IMR-90 (cell line): Measurements from ENCODE around the gene ISCU. TPM values are rescaled to one million over a fixed set of nuclear protein-coding genes. Genes with fewer than 3 reads are reported as not detected.

ENCODE experiments used
- ATAC-seq: fragments of 200-7000 bp; cut with Tn5 transposase; 2 replicates; pipeline ENCODE4 v1.9.1; 2020; ENCODE audit warnings: low read depth, mild to moderate bottlenecking, moderate library complexity
- BruUV-seq: library from RNA; stranded (reverse); fragments of 400-500 nt; replicated peaks from 2 replicates; lab custom pipeline; 2021; lab: Mats Ljungman, UMichigan
- CTCF ChIA-PET: fragments of 300-600 bp; formaldehyde crosslinking; extraction: SDS; loops from one replicate; lab custom pipeline; 2021; ENCODE audit warnings: antibody characterized with exemption; lab: Yijun Ruan, JAX
- POLR2A ChIA-PET: fragments of 300-600 bp; sonication (Branson Sonifier 250); formaldehyde crosslinking; loops from one replicate; lab custom pipeline; 2022; ENCODE audit warnings: antibody characterized with exemption; ENCODE audit not compliant: unreplicated experiment; lab: Charles Lee
- DNase-seq: peaks from one replicate; pipeline ENCODE4 v3.0.0; 2013
- H2AFZ ChIP-seq: replicated peaks from 2 replicates; pipeline ENCODE3; 2013; ENCODE audit warnings: low read length, mild to moderate bottlenecking; ENCODE audit not compliant: poor library complexity
- H2AK5ac ChIP-seq: 2 replicates; pipeline ENCODE4 v1.6.1; 2013; ENCODE audit warnings: low read depth, low read length, inconsistent platforms
- H2AK9ac ChIP-seq: replicated peaks from 2 replicates; pipeline ENCODE3; 2013; ENCODE audit warnings: mild to moderate bottlenecking, low read depth, low read length, moderate library complexity; ENCODE audit not compliant: poor library complexity
- H2BK120ac ChIP-seq: 2 replicates; pipeline ENCODE4 v1.6.1; 2013; ENCODE audit warnings: low read depth, low read length, inconsistent platforms
- H2BK15ac ChIP-seq: 3 replicates; pipeline ENCODE4 v1.6.1; 2013; ENCODE audit warnings: low read depth, low read length, inconsistent platforms
- H2BK20ac ChIP-seq: 2 replicates; pipeline ENCODE4 v1.6.1; 2013; ENCODE audit warnings: low read depth, mild to moderate bottlenecking, inconsistent platforms, low read length, moderate library complexity
- H2BK5ac ChIP-seq: 2 replicates; pipeline ENCODE4 v1.6.1; 2013; ENCODE audit warnings: mild to moderate bottlenecking, low read depth, low read length, inconsistent platforms; ENCODE audit not compliant: poor library complexity, severe bottlenecking
- H3K14ac ChIP-seq: replicated peaks from 2 replicates; pipeline ENCODE4 v1.6.1; 2013; ENCODE audit warnings: low read depth, low read length, inconsistent platforms
- H3K18ac ChIP-seq: 2 replicates; pipeline ENCODE4 v1.6.1; 2013; ENCODE audit warnings: low read depth, low read length, control low read depth
- H3K23ac ChIP-seq: 2 replicates; pipeline ENCODE4 v1.6.1; 2013; ENCODE audit warnings: low read depth, low read length, inconsistent platforms
- H3K27ac ChIP-seq: 2 replicates; pipeline ENCODE4 v1.5.1; 2013; ENCODE audit warnings: mild to moderate bottlenecking, control low read depth, low read length; ENCODE audit not compliant: insufficient read depth
- H3K27me3 ChIP-seq: 2 replicates; pipeline ENCODE4 v1.6.1; 2013; ENCODE audit warnings: low read length; ENCODE audit not compliant: control insufficient read depth, insufficient read depth
- H3K36me3 ChIP-seq: 2 replicates; pipeline ENCODE4 v1.6.1; 2013; ENCODE audit warnings: low read length, mixed read lengths; ENCODE audit not compliant: control insufficient read depth, insufficient read depth
- H3K4ac ChIP-seq: 2 replicates; pipeline ENCODE4 v1.6.1; 2013; ENCODE audit warnings: low read depth, low read length, inconsistent platforms
- H3K4me1 ChIP-seq: 2 replicates; pipeline ENCODE4 v1.6.1; 2013; ENCODE audit warnings: low read length, mixed read lengths; ENCODE audit not compliant: control insufficient read depth, insufficient read depth
- H3K4me2 ChIP-seq: 2 replicates; pipeline ENCODE4 v1.6.1; 2013; ENCODE audit warnings: low read depth, mild to moderate bottlenecking, control low read depth, low read length, moderate library complexity
- H3K4me3 ChIP-seq: 2 replicates; pipeline ENCODE4 v1.5.1; 2013; ENCODE audit warnings: low read depth, mild to moderate bottlenecking, control low read depth, low read length, moderate library complexity; ENCODE audit not compliant: insufficient read depth
- H3K56ac ChIP-seq: 2 replicates; pipeline ENCODE4 v1.6.1; 2013; ENCODE audit warnings: low read length, inconsistent platforms; ENCODE audit not compliant: insufficient read depth; ENCODE audit errors: extremely low read depth
- H3K79me1 ChIP-seq, 2 experiments: 2 replicates each; pipeline ENCODE4 v1.6.1; 2013; ENCODE audit warnings: low read length in 2 of 2, inconsistent platforms in 1 of 2, low read depth in 1 of 2
- H3K9ac ChIP-seq: 2 replicates; pipeline ENCODE4 v1.6.1; 2013; ENCODE audit warnings: low read depth, low read length, control low read depth
- H3K9me1 ChIP-seq: 2 replicates; pipeline ENCODE4 v1.6.1; 2013; ENCODE audit warnings: low read length, inconsistent platforms; ENCODE audit not compliant: insufficient read depth
- H3K9me3 ChIP-seq: 2 replicates; pipeline ENCODE4 v1.6.1; 2013; ENCODE audit warnings: low read length; ENCODE audit not compliant: control insufficient read depth, insufficient read depth
- H4K20me1 ChIP-seq: 2 replicates; pipeline ENCODE4 v1.6.1; 2013; ENCODE audit warnings: low read length, inconsistent platforms; ENCODE audit not compliant: insufficient read depth
- H4K5ac ChIP-seq: 2 replicates; pipeline ENCODE4 v1.6.1; 2013; ENCODE audit warnings: mild to moderate bottlenecking, low read depth, low read length, control low read depth
- H4K8ac ChIP-seq, 2 experiments: 2 replicates each; pipeline ENCODE4 v1.6.1; 2013; ENCODE audit warnings: low read depth in 2 of 2, low read length in 2 of 2, control low read depth in 1 of 2, inconsistent platforms in 1 of 2
- H4K91ac ChIP-seq: 2 replicates; pipeline ENCODE4 v1.6.1; 2013; ENCODE audit warnings: low read depth, low read length, inconsistent platforms; ENCODE audit not compliant: insufficient read depth
- BHLHE40 ChIP-seq: fragments of 150-350 bp; IDR thresholded peaks from 2 replicates; pipeline ENCODE4 v1.6.1; 2016; ENCODE audit warnings: mild to moderate bottlenecking, low read depth, low read length
- CHD1 ChIP-seq: IDR thresholded peaks from 2 replicates; pipeline ENCODE4 v1.6.1; 2012; ENCODE audit warnings: low read depth, low read length, improper control_type of control experiment
- CTCF ChIP-seq: conservative IDR thresholded peaks from 2 replicates; pipeline ENCODE4 v1.5.1; 2012; ENCODE audit warnings: mild to moderate bottlenecking, low read depth, low read length, improper control_type of control experiment
- ELK1 ChIP-seq: fragments of 150-350 bp; IDR thresholded peaks from 2 replicates; pipeline ENCODE4 v1.6.1; 2016; ENCODE audit warnings: low read depth, mild to moderate bottlenecking, low read length, moderate library complexity, borderline replicate concordance
- FOS ChIP-seq: fragments of 150-350 bp; IDR thresholded peaks from 2 replicates; pipeline ENCODE4 v1.6.1; 2016; ENCODE audit warnings: low read depth, low read length
- MAFK ChIP-seq: IDR thresholded peaks from 2 replicates; pipeline ENCODE4 v1.6.1; 2012; ENCODE audit warnings: low read depth, low read length, improper control_type of control experiment
- MAZ ChIP-seq: IDR thresholded peaks from 2 replicates; pipeline ENCODE4 v1.6.1; 2012; ENCODE audit warnings: low read depth, mild to moderate bottlenecking, low read length, improper control_type of control experiment, moderate library complexity, borderline replicate concordance
- MXI1 ChIP-seq: IDR thresholded peaks from 2 replicates; pipeline ENCODE4 v1.6.1; 2012; ENCODE audit warnings: low read depth, mild to moderate bottlenecking, low read length, moderate library complexity, borderline replicate concordance
- NFE2L2 ChIP-seq: fragments of 150-350 bp; IDR thresholded peaks from 2 replicates; pipeline ENCODE4 v1.6.1; 2016; ENCODE audit warnings: low read depth, mild to moderate bottlenecking, low read length
- POLR2A ChIP-seq: IDR thresholded peaks from 2 replicates; pipeline ENCODE4 v1.6.1; 2012; ENCODE audit warnings: mild to moderate bottlenecking, low read depth, low read length
- RCOR1 ChIP-seq: IDR thresholded peaks from 2 replicates; pipeline ENCODE4 v1.6.1; 2012; ENCODE audit warnings: mild to moderate bottlenecking, low read length, improper control_type of control experiment; ENCODE audit not compliant: insufficient replicate concordance
- RFX5 ChIP-seq: IDR thresholded peaks from 2 replicates; pipeline ENCODE4 v1.8.0; 2012; ENCODE audit warnings: low read depth, mild to moderate bottlenecking, low read length, moderate library complexity
- SMC3 ChIP-seq: fragments of 150-350 bp; IDR thresholded peaks from 2 replicates; pipeline ENCODE4 v1.6.1; 2016; ENCODE audit warnings: low read depth, mild to moderate bottlenecking, antibody characterized with exemption, low read length, moderate library complexity
- USF2 ChIP-seq: fragments of 150-350 bp; IDR thresholded peaks from 2 replicates; pipeline ENCODE4 v1.6.1; 2017; ENCODE audit warnings: mild to moderate bottlenecking, antibody characterized with exemption, low read length, low read depth
- WGBS, 2 experiments: methylation state at CpG; one replicate each; pipeline versions ENCODE4 v1.1.5 to v1.1.7; 2013; ENCODE audit warnings: missing lambda C conversion rate in 2 of 2; ENCODE audit not compliant: insufficient read length in 1 of 2; ENCODE audit errors: extremely low coverage in 2 of 2; 5-methylcytosine and 5-hydroxymethylcytosine counted together
- dilution Hi-C: fragments of 300-500 bp; cut with HindIII; formaldehyde crosslinking; loops from one replicate; pipeline ENCODE4 v1.14.3; 2018; ENCODE audit warnings: low sequenced_read_pairs; ENCODE audit not compliant: unreplicated experiment
- in situ Hi-C: fragments of 300-500 bp; cut with MboI; formaldehyde crosslinking; loops from 3 replicates; pipeline ENCODE4 v1.14.3; 2019; ENCODE audit warnings: low sequenced_read_pairs, inconsistent platforms, mixed read lengths
- intact Hi-C: fragments of 100-400 bp; cut with micrococcal nuclease; formaldehyde crosslinking; loops from 2 replicates; pipeline ENCODE4 v1.10.0; 2022
- polyA plus RNA-seq, 3 experiments: library from polyadenylated mRNA; depleted of rRNA; stranded (reverse); fragments of >200 nt; gene quantifications; 2 replicates each; pipeline ENCODE4 v1.2.3, GENCODE V29; 2012; ENCODE audit warnings: low replicate concordance in 1 of 3
- total RNA-seq: library from RNA; depleted of rRNA; stranded (reverse); fragments of >200 nt; gene quantifications from 2 replicates; pipeline ENCODE4 v1.2.3, GENCODE V29; 2012

The ISCU gene
- total and polyA plus RNA-seq, 2 of the 4 experiments (the other 2 are of a cell fraction): 52.7 to 87.2 TPM

- Histone ChIP-seq H3K23ac (no peak overlapping the region), H3K9ac (no peak overlapping the region), H3K4me2 (no peak overlapping the region), H2AK9ac (no peak overlapping the region), H3K9me3 (no peaks in the 10 kb centered on the region), H3K4ac (no peak overlapping the region), H3K36me3 (peaks cover 22% of the 10 kb centered on the region), H2BK20ac (no peak overlapping the region), H2AK5ac (no peak overlapping the region), H4K8ac (no peak overlapping the region), H3K4me1 (no peaks in the 10 kb centered on the region), H2BK120ac (no peak overlapping the region), H4K20me1 (peaks cover 12% of the 10 kb centered on the region; the same call in 1 of the 2 replicates), H3K4me3 (no peak overlapping the region), H4K5ac (no peak overlapping the region), H3K27ac (no peak overlapping the region), H2BK15ac (no peak overlapping the region), H3K14ac (no peak overlapping the region), H4K91ac (no peak overlapping the region), H2BK5ac (no peak overlapping the region), H3K56ac (no peak overlapping the region), H3K9me1 (peaks cover 3% of the 10 kb centered on the region), H3K27me3 (no peaks in the 10 kb centered on the region), H2AFZ (no peak overlapping the region), H3K79me1 (peaks cover 21 to 36% of the 10 kb centered on the region in 2 experiments), H3K18ac (no peak overlapping the region)
- intact Hi-C loops: no loop called here
- dilution Hi-C loops: no loop called here
- ATAC-seq: no peak
- no peak for DNase-seq
- BruUV-seq: no TSS peak
- in situ Hi-C loops: no loop called here
- TF ChIP-seq CTCF (no peak), RFX5 (no peak), RCOR1 (no peak), BHLHE40 (no peak), FOS (no peak), NFE2L2 (no peak), MAZ (no peak), MAFK (no peak), CHD1 (no peak), POLR2A (no peak), USF2 (no peak), ELK1 (no peak), MXI1 (no peak), SMC3 (no peak)
- no CpG with 5 or more reads among the region's 6 CpGs for WGBS, 2 experiments
- POLR2A ChIA-PET: no interaction called here
- CTCF ChIA-PET: no interaction called here
These were observed 24.2 kb upstream of the ISCU start for GRCh38 chr12:108538146-108538545.
